Measurements from ENCODE around the gene ALG1. TPM values are rescaled to one million over a fixed set of nuclear protein-coding genes. Genes with fewer than 3 reads are reported as not detected.

The ALG1 gene
- total and polyA plus RNA-seq, 2 of the 13 experiments (the other 11 are each of a cell fraction or from before 2014, with no cell fraction given): 43.3 to 75.6 TPM

DNA sequence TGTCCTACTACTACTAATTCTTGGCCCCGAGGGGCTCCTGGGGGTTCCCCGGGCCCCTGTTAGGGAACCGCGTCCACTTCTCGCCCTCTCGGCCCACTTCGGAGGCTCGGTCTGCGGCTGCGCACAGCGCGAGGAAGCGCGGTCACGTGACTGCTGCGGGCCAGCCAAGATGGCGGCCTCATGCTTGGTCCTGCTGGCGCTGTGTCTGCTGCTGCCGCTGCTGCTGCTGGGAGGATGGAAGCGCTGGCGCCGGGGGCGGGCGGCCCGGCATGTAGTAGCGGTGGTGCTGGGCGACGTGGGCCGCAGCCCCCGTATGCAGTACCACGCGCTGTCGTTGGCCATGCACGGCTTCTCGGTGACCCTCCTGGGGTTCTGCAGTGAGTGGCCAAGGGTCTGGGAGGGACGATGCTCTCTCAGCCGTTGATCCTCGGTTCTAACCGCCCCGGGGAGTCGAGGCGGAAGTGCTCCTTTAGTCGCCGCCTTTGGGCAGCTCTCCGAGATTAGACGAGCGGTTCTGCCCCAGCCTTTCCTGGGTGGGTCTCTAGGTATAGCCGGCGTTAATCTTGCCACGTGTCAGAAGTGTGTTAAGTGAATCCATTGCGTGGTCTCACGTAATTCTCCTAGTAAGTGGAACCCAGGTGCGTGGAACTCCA, at the start of gene ALG1 (continued):
- no peak for TF ChIP-seq ZNF101 (CRISPR knock-in tag; IDR thresholded peaks at IDR 0.05; ENCODE audit: borderline replicate concordance, low read depth)
- peak; percentile 92 for TF ChIP-seq ZBTB20 (CRISPR knock-in tag; IDR thresholded peaks at IDR 0.05; ENCODE audit: borderline replicate concordance, low read depth)
- TF ChIP-seq, protein P1, sequence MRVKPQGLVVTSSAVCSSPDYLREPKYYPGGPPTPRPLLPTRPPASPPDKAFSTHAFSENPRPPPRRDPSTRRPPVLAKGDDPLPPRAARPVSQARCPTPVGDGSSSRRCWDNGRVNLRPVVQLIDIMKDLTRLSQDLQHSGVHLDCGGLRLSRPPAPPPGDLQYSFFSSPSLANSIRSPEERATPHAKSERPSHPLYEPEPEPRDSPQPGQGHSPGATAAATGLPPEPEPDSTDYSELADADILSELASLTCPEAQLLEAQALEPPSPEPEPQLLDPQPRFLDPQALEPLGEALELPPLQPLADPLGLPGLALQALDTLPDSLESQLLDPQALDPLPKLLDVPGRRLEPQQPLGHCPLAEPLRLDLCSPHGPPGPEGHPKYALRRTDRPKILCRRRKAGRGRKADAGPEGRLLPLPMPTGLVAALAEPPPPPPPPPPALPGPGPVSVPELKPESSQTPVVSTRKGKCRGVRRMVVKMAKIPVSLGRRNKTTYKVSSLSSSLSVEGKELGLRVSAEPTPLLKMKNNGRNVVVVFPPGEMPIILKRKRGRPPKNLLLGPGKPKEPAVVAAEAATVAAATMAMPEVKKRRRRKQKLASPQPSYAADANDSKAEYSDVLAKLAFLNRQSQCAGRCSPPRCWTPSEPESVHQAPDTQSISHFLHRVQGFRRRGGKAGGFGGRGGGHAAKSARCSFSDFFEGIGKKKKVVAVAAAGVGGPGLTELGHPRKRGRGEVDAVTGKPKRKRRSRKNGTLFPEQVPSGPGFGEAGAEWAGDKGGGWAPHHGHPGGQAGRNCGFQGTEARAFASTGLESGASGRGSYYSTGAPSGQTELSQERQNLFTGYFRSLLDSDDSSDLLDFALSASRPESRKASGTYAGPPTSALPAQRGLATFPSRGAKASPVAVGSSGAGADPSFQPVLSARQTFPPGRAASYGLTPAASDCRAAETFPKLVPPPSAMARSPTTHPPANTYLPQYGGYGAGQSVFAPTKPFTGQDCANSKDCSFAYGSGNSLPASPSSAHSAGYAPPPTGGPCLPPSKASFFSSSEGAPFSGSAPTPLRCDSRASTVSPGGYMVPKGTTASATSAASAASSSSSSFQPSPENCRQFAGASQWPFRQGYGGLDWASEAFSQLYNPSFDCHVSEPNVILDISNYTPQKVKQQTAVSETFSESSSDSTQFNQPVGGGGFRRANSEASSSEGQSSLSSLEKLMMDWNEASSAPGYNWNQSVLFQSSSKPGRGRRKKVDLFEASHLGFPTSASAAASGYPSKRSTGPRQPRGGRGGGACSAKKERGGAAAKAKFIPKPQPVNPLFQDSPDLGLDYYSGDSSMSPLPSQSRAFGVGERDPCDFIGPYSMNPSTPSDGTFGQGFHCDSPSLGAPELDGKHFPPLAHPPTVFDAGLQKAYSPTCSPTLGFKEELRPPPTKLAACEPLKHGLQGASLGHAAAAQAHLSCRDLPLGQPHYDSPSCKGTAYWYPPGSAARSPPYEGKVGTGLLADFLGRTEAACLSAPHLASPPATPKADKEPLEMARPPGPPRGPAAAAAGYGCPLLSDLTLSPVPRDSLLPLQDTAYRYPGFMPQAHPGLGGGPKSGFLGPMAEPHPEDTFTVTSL (CRISPR knock-in tag; IDR thresholded peaks at IDR 0.05; ENCODE audit: borderline replicate concordance): no peak
- TF ChIP-seq ZNF598 (CRISPR knock-in tag; IDR thresholded peaks at IDR 0.05; ENCODE audit: borderline replicate concordance): peak; percentile 100
- no peak for TF ChIP-seq SNRNP70 (IDR thresholded peaks at IDR 0.05; ENCODE audit: low read depth, low read length)
- TF ChIP-seq ZFP62 (CRISPR knock-in tag; IDR thresholded peaks at IDR 0.05): 0 out of 2 replicates have a peak, but pooled peaks have one; percentile 22
- TF ChIP-seq ZNF530 (CRISPR knock-in tag; IDR thresholded peaks at IDR 0.05; ENCODE audit: low read depth): peak; percentile 45; the same call in 1 of the 2 replicates
- TF ChIP-seq NFE2L1 (CRISPR knock-in tag; IDR thresholded peaks at IDR 0.05; ENCODE audit: borderline replicate concordance): peak; percentile 89; the same call in 1 of the 2 replicates
- peak; percentile 86 for TF ChIP-seq DNMT3B (CRISPR knock-in tag; conservative IDR thresholded peaks at IDR 0.05)
- peak; percentile 86 for TF ChIP-seq ZNF563 (CRISPR knock-in tag; IDR thresholded peaks at IDR 0.05)
- peak; percentile 93 for TF ChIP-seq XRCC5 (optimal IDR thresholded peaks at IDR 0.05; ENCODE audit: low read length)
- TF ChIP-seq ZNF430 (CRISPR knock-in tag; IDR thresholded peaks at IDR 0.05): peak; percentile 97
- peak; percentile 99; the same call in 1 of the 2 replicates for TF ChIP-seq ZNF207 (IDR thresholded peaks at IDR 0.05; ENCODE audit: borderline replicate concordance)
- peak; percentile 94 for TF ChIP-seq SPEN (CRISPR knock-in tag; IDR thresholded peaks at IDR 0.05; ENCODE audit: low read depth)
- peak; percentile 94 for TF ChIP-seq TARDBP (CRISPR knock-in tag; IDR thresholded peaks at IDR 0.05)
- 0 out of 2 replicates have a peak, but pooled peaks have one; percentile 54 for TF ChIP-seq HNRNPL (IDR thresholded peaks at IDR 0.05; ENCODE audit: low read depth, low read length)
- peak; percentile 86; the same call in 1 of the 2 replicates for TF ChIP-seq ZC3H13 (CRISPR knock-in tag; IDR thresholded peaks at IDR 0.05)
- TF ChIP-seq, protein P2, sequence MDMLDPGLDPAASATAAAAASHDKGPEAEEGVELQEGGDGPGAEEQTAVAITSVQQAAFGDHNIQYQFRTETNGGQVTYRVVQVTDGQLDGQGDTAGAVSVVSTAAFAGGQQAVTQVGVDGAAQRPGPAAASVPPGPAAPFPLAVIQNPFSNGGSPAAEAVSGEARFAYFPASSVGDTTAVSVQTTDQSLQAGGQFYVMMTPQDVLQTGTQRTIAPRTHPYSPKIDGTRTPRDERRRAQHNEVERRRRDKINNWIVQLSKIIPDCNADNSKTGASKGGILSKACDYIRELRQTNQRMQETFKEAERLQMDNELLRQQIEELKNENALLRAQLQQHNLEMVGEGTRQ (IDR thresholded peaks at IDR 0.05; ENCODE audit: low read depth, low read length): peak; percentile 98
- TF ChIP-seq, protein P2 (CRISPR knock-in tag; IDR thresholded peaks at IDR 0.05; ENCODE audit: borderline replicate concordance): peak; percentile 99
- TF ChIP-seq, protein P3, sequence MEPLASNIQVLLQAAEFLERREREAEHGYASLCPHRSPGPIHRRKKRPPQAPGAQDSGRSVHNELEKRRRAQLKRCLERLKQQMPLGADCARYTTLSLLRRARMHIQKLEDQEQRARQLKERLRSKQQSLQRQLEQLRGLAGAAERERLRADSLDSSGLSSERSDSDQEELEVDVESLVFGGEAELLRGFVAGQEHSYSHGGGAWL (CRISPR knock-in tag; IDR thresholded peaks at IDR 0.05): peak; percentile 98
- TF ChIP-seq, protein P4, sequence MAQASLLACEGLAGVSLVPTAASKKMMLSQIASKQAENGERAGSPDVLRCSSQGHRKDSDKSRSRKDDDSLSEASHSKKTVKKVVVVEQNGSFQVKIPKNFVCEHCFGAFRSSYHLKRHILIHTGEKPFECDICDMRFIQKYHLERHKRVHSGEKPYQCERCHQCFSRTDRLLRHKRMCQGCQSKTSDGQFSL (CRISPR knock-in tag; IDR thresholded peaks at IDR 0.05): peak; percentile 72; the same call in 1 of the 2 replicates
- peak; percentile 94 for TF ChIP-seq BORCS8-MEF2B (CRISPR knock-in tag; IDR thresholded peaks at IDR 0.05)
